Ovary (tissue), 9 donors: ENCODE measurements around the gene STPG4. TPM values are rescaled to one million over a fixed set of nuclear protein-coding genes. Genes with fewer than 3 reads are reported as not detected.
"Not testable (repeated sequence)": the region's sequence is repeated elsewhere in the genome, so short reads cannot be mapped to it uniquely, and the experiment has no call there.

Experiments
- DNase-seq, 5 donors: peaks; one replicate each; pipeline ENCODE4 v3.0.0-alpha.2; 2019 to 2020
- H3K27ac ChIP-seq, 2 donors: fragments of 200-600 bp; one replicate each; pipeline versions ENCODE4 v1.5.1 to v1.8.0; 2019 to 2022
- H3K27me3 ChIP-seq: fragments of 200-600 bp; one replicate; pipeline ENCODE4 v1.8.0; 2022
- H3K36me3 ChIP-seq: fragments of 200-600 bp; sonication (generic); one replicate; pipeline ENCODE4 v1.5.1; 2019
- H3K4me1 ChIP-seq: one replicate; pipeline ENCODE4 v1.8.1; 2013; ENCODE audit warnings: mild to moderate bottlenecking, moderate library complexity; ENCODE audit not compliant: insufficient read depth
- H3K4me3 ChIP-seq: fragments of 200-600 bp; sonication (generic); one replicate; pipeline ENCODE4 v1.5.1; 2017
- H3K9me3 ChIP-seq, 2 donors: fragments of 200-600 bp in 1 of 2; sonication (generic) in 1 of 2; one replicate each; pipeline versions ENCODE4 v1.5.1 to v1.8.1; 2013 to 2019; ENCODE audit warnings: mild to moderate bottlenecking in 1 of 2, moderate library complexity in 1 of 2
- EP300 ChIP-seq: sonication (generic); formaldehyde crosslinking; IDR thresholded peaks from one replicate; pipeline ENCODE4 v1.6.1; 2017; ENCODE audit warnings: antibody characterized with exemption
- POLR2A ChIP-seq: fragments of 450-650 bp; IDR thresholded peaks from one replicate; pipeline ENCODE4 v1.6.1; 2017; ENCODE audit warnings: antibody characterized with exemption, mild to moderate bottlenecking, moderate library complexity
- WGBS, 3 donors: extraction: QIAGEN DNeasy Blood & Tissue Kit in 1 of 3; methylation state at CpG; one replicate each; pipeline versions ENCODE4 v1.1.5 to v1.1.7; 2013 to 2017; 5-methylcytosine and 5-hydroxymethylcytosine counted together
- intact Hi-C, 4 donors: fragments of 100-400 bp; cut with DNase I; formaldehyde crosslinking; loops; one replicate each; pipeline versions ENCODE4 v1.11.0 to v1.15.1; 2022 to 2023
- polyA plus RNA-seq, 2 donors: library from polyadenylated mRNA; stranded (reverse); fragments of 200-250 nt in 1 of 2; fragments of 350-450 nt in 1 of 2; fragmentation: Illumina TruSeq in 1 of 2; extraction: RNeasy Lipid Tissue Mini Kit (QIAGEN cat#74804) in 1 of 2; gene quantifications; one replicate each; pipeline ENCODE4 v1.2.3, GENCODE V29; 2013 to 2014
- total RNA-seq, 7 donors: library from RNA; depleted of rRNA in 2 of 7; stranded (reverse); fragments of >200 nt in 2 of 7; fragmentation: NEBNext Ultra II Directional in 3 of 7; extraction: Animal tissue kit (Norgen Biotek cat#: 25700) in 3 of 7; gene quantifications; one replicate each; pipeline versions ENCODE4 v1.1.0 to v1.2.4, GENCODE V29; 2016 to 2023
- TF ChIP-seq, protein P1 (sequence below), 3 donors: fragments of 450-650 bp in 2 of 3; fragments of 200-600 bp in 1 of 3; IDR thresholded peaks; one replicate each; pipeline versions ENCODE4 v1.5.1 to v1.8.0; 2016 to 2022; ENCODE audit warnings: antibody characterized with exemption in 3 of 3, mild to moderate bottlenecking in 1 of 3
- donor health status: DM: no; HTN: no; CAD: no; lungs with moderate emphysema.
- donor health status: DM: no; HTN: no; CAD: no.
- donor health status: Bipolar disorder and iron deficiency.
- donor health status: DM: yes; HTN: yes; CAD: no.
- donor health status: DM: no; HTN: no; CAD: no.
- donor health status: DM: yes; HTN: yes; CAD: no.

The STPG4 gene
- total and polyA plus RNA-seq, 9 donors = 0.17 to 0.35 TPM; not detected in 7

- Histone ChIP-seq H3K27me3 (no peaks in the 10 kb centered on the region), H3K4me3 (no peak overlapping the region), H3K9me3 (no peaks in the 10 kb centered on the region), H3K36me3 (no peaks in the 10 kb centered on the region), H3K27ac (no peak overlapping the region), H3K4me1 (peaks cover 4% of the 10 kb centered on the region)
- TF ChIP-seq, protein P1, sequence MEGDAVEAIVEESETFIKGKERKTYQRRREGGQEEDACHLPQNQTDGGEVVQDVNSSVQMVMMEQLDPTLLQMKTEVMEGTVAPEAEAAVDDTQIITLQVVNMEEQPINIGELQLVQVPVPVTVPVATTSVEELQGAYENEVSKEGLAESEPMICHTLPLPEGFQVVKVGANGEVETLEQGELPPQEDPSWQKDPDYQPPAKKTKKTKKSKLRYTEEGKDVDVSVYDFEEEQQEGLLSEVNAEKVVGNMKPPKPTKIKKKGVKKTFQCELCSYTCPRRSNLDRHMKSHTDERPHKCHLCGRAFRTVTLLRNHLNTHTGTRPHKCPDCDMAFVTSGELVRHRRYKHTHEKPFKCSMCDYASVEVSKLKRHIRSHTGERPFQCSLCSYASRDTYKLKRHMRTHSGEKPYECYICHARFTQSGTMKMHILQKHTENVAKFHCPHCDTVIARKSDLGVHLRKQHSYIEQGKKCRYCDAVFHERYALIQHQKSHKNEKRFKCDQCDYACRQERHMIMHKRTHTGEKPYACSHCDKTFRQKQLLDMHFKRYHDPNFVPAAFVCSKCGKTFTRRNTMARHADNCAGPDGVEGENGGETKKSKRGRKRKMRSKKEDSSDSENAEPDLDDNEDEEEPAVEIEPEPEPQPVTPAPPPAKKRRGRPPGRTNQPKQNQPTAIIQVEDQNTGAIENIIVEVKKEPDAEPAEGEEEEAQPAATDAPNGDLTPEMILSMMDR (IDR thresholded peaks at IDR 0.05) = no peak
- TF ChIP-seq POLR2A (no peak), EP300 (no peak)
- WGBS, 3 donors = 84 to 87% (median 86%) methylated on average over 5 of the region's 5 CpGs
- intact Hi-C loops = no loop called here
- no peak for DNase-seq
Observed at GRCh38 chr2:47112665-47113435, 42.3 kb downstream of the STPG4 start.

- Histone ChIP-seq H3K4me1 (peaks cover 4% of the 10 kb centered on the region), H3K27me3 (no peaks in the 10 kb centered on the region), H3K4me3 (no peak overlapping the region), H3K9me3 (no peaks in the 10 kb centered on the region), H3K27ac (no peak overlapping the region), H3K36me3 (no peaks in the 10 kb centered on the region)
- intact Hi-C loops = no loop called here
- WGBS, 3 donors = 16 to 37% (median 21%) methylated on average over 5 of the region's 5 CpGs
- DNase-seq = no peak
- TF ChIP-seq POLR2A (no peak), EP300 (no peak)
- TF ChIP-seq, protein P1 (IDR thresholded peaks at IDR 0.05) = no peak
Observed at GRCh38 chr2:47109680-47110079, 45.4 kb downstream of the STPG4 start.

- intact Hi-C loops = no loop called here
- H3K4me1 ChIP-seq = peaks cover 4% of the 10 kb centered on the region
- H3K27ac ChIP-seq = no peak overlapping the region
- H3K4me3 ChIP-seq = no peak overlapping the region
- 25 to 37% (median 26%) methylated on average over 4 of the region's 4 CpGs for WGBS, 3 donors
- no peaks in the 10 kb centered on the region for H3K9me3 ChIP-seq
- no peaks in the 10 kb centered on the region for H3K36me3 ChIP-seq
- TF ChIP-seq POLR2A (no peak), EP300 (no peak)
- TF ChIP-seq, protein P1 (IDR thresholded peaks at IDR 0.05) = no peak
- H3K27me3 ChIP-seq = no peaks in the 10 kb centered on the region
- DNase-seq = no peak
Observed at GRCh38 chr2:47109007-47109375, 46.1 kb downstream of the STPG4 start.

GRCh38 chr2:47108267-47109006, 46.7 kb downstream of the STPG4 start:
- H3K27ac ChIP-seq, H3K4me3 ChIP-seq, H3K9me3 ChIP-seq, H3K36me3 ChIP-seq, DNase-seq, intact Hi-C loops, H3K27me3 ChIP-seq, H3K4me1 ChIP-seq: not testable (repeated sequence)
- 82 to 90% (median 83%) methylated on average over 17 to 19 of the region's 19 CpGs for WGBS, 3 donors

GRCh38 chr2:47107201-47107600, 47.9 kb downstream of the STPG4 start:
- H3K27ac ChIP-seq, H3K4me3 ChIP-seq, DNase-seq, H3K4me1 ChIP-seq, H3K9me3 ChIP-seq, H3K27me3 ChIP-seq, H3K36me3 ChIP-seq, intact Hi-C loops: not testable (repeated sequence)
- 96 to 97% (median 97%) methylated on average over 21 of the region's 21 CpGs for WGBS, 3 donors

- H3K9me3 ChIP-seq, H3K36me3 ChIP-seq, DNase-seq, intact Hi-C loops, H3K27me3 ChIP-seq, H3K4me3 ChIP-seq, H3K4me1 ChIP-seq, H3K27ac ChIP-seq: not testable (repeated sequence)
- 74 to 97% (median 95%) methylated on average over 3 to 4 of the region's 4 CpGs for WGBS, 3 donors
Observed at GRCh38 chr2:47106231-47106630, 48.9 kb downstream of the STPG4 start.

- H3K27me3 ChIP-seq, H3K27ac ChIP-seq, DNase-seq, H3K4me3 ChIP-seq, H3K4me1 ChIP-seq, intact Hi-C loops, H3K9me3 ChIP-seq, H3K36me3 ChIP-seq: not testable (repeated sequence)
- WGBS, 3 donors = 96 to 98% (median 97%) methylated on average over 11 to 14 of the region's 14 CpGs
Observed at GRCh38 chr2:47099712-47100111, 55.4 kb downstream of the STPG4 start.
